DMS79 treated with DMSO at 0.1 percent for 48 hours (cell line): ENCODE results near the gene MRPL34.
"Not testable (repeated sequence)": the region's sequence is repeated elsewhere in the genome, so short reads cannot be mapped to it uniquely, and the experiment has no call there.

Source experiments
- DNase-seq: peaks from one replicate; lab custom pipeline; 2025; lab: John Stamatoyannopoulos, UW

The MRPL34 gene

GRCh38 chr19:17285415-17286135 lies 20.1 kb upstream of the MRPL34 start:
- no peak for DNase-seq

GRCh38 chr19:17286263-17286662 lies 19.4 kb upstream of the MRPL34 start:
- DNase-seq: no peak

- no peak for DNase-seq
Observed at GRCh38 chr19:17286752-17287151, 18.9 kb upstream of the MRPL34 start.

- no peak for DNase-seq
Observed at GRCh38 chr19:17289489-17289888, 16.2 kb upstream of the MRPL34 start.

- no peak for DNase-seq
Observed at GRCh38 chr19:17292301-17293074, 13.2 kb upstream of the MRPL34 start.

GRCh38 chr19:17293605-17294004 lies 12.1 kb upstream of the MRPL34 start:
- no peak for DNase-seq

- DNase-seq: no peak
Observed at GRCh38 chr19:17294051-17294891, 11.4 kb upstream of the MRPL34 start.

- DNase-seq: not testable (repeated sequence)
Observed at GRCh38 chr19:17295551-17295950, 10.1 kb upstream of the MRPL34 start.

- DNase-seq: no peak
Observed at GRCh38 chr19:17296273-17296672, 9.4 kb upstream of the MRPL34 start.

GRCh38 chr19:17296976-17297375 lies 8.7 kb upstream of the MRPL34 start:
- DNase-seq: no peak

GRCh38 chr19:17300992-17301619 lies 4.6 kb upstream of the MRPL34 start:
- no peak for DNase-seq

- no peak for DNase-seq
Observed at GRCh38 chr19:17302391-17303166, 3.1 kb upstream of the MRPL34 start.

GRCh38 chr19:17303167-17303939 lies 2.3 kb upstream of the MRPL34 start, which contains the start of gene ABHD8:
Gene ABHD8, minus strand, starts transcription at chr19:17303425. Its CDS starts 1,809 bp downstream, at chr19:17301616.
- peak; percentile 90 for DNase-seq

- DNase-seq: peak; percentile 76
Observed at GRCh38 chr19:17303940-17304267, 1.8 kb upstream of the MRPL34 start.

GRCh38 chr19:17304386-17305215 lies 1.1 kb upstream of the MRPL34 start:
- DNase-seq: peak; percentile 94

GRCh38 chr19:17305216-17305516 lies 506 bp upstream of the MRPL34 start:
- DNase-seq: no peak

- DNase-seq: peak; percentile 62
Observed at GRCh38 chr19:17306285-17306714, 628 bp downstream of the MRPL34 start.

- DNase-seq: no peak
Observed at GRCh38 chr19:17307876-17308377, 2.3 kb downstream of the MRPL34 start.

GRCh38 chr19:17309198-17309964 lies 3.7 kb downstream of the MRPL34 start, which contains the start of gene DDA1:
Gene DDA1, plus strand, starts transcription at chr19:17309563. Its CDS starts 92 bp downstream, at chr19:17309655.
- DNase-seq: peak; percentile 98
